Adrenal gland (tissue), 12 donors: Measurements from ENCODE around the gene LAMA5. TPM values are rescaled to one million over a fixed set of nuclear protein-coding genes. Genes with fewer than 3 reads are reported as not detected.
"Not testable (repeated sequence)": the region's sequence is repeated elsewhere in the genome, so short reads cannot be mapped to it uniquely, and the experiment has no call there.

Experiments
- DNase-seq, 7 donors: peaks; one replicate each; pipeline ENCODE4 v3.0.0-alpha.2; 2019 to 2020
- H3K27ac ChIP-seq, 5 donors: fragments of 200-600 bp; sonication (generic) in 4 of 5; 1 replicate in 3 of 5; 2 replicates in 2 of 5; pipeline versions ENCODE4 v1.5.1 to v1.8.0; 2016 to 2020; ENCODE audit warnings: mild to moderate bottlenecking in 1 of 5
- H3K27me3 ChIP-seq: fragments of 200-600 bp; 2 replicates; pipeline ENCODE4 v1.8.0; 2021
- H3K36me3 ChIP-seq, 2 donors: fragments of 200-600 bp; replicated peaks in 1 of 2; 1 replicate in 1 of 2; 2 replicates in 1 of 2; pipeline versions ENCODE4 v1.5.1 to v1.8.0; 2018 to 2022
- H3K4me1 ChIP-seq, 2 donors: fragments of 200-600 bp; replicated peaks in 1 of 2; 1 replicate in 1 of 2; 2 replicates in 1 of 2; pipeline versions ENCODE4 v1.5.1 to v1.8.0; 2018 to 2021
- H3K4me3 ChIP-seq, 4 donors: fragments of 200-600 bp; sonication (generic) in 3 of 4; one replicate each; pipeline ENCODE4 v1.5.1; 2016 to 2018
- H3K9me3 ChIP-seq, 3 donors: fragments of 200-600 bp; sonication (generic) in 1 of 3; replicated peaks in 1 of 3; 1 replicate in 2 of 3; 2 replicates in 1 of 3; pipeline versions ENCODE4 v1.5.1 to v1.8.0; 2016 to 2021
- CTCF ChIP-seq, 6 experiments: fragments of 450-650 bp in 4 of 6; fragments of 200-600 bp in 2 of 6; sonication (generic) in 1 of 6; IDR thresholded peaks; 1 replicate in 5 of 6; 2 replicates in 1 of 6; pipeline versions ENCODE4 v1.5.1 to v1.8.0; 2016 to 2021; ENCODE audit warnings: antibody characterized with exemption in 6 of 6, mild to moderate bottlenecking in 2 of 6, moderate library complexity in 1 of 6
- POLR2A ChIP-seq, 2 donors: fragments of 450-650 bp; IDR thresholded peaks; one replicate each; pipeline ENCODE4 v1.6.1; 2017; ENCODE audit warnings: antibody characterized with exemption in 2 of 2, mild to moderate bottlenecking in 2 of 2, moderate library complexity in 1 of 2
- WGBS, 4 donors: extraction: QIAGEN DNeasy Blood & Tissue Kit in 2 of 4; methylation state at CpG; one replicate each; pipeline versions ENCODE4 v1.1.5 to v1.1.7; 2013 to 2017; 5-methylcytosine and 5-hydroxymethylcytosine counted together
- intact Hi-C, 2 donors: fragments of 100-400 bp; cut with DNase I; formaldehyde crosslinking; loops; one replicate each; pipeline versions ENCODE4 v1.14.1 to v1.15.0; 2022 to 2023
- polyA plus RNA-seq, 3 donors: library from polyadenylated mRNA; stranded (reverse); fragments of 200-250 nt in 2 of 3; fragments of 350-450 nt in 1 of 3; fragmentation: Illumina TruSeq in 1 of 3; extraction: RNeasy Lipid Tissue Mini Kit (QIAGEN cat#74804) in 1 of 3; gene quantifications; one replicate each; pipeline ENCODE4 v1.2.3, GENCODE V29; 2013 to 2014
- total RNA-seq, 9 donors: library from RNA; depleted of rRNA in 4 of 9; stranded (reverse); fragments of >200 nt in 4 of 9; fragments of 120-200 nt in 1 of 9; fragmentation: NEBNext Ultra II Directional in 1 of 9; extraction: Animal tissue kit (Norgen Biotek cat#: 25700) in 1 of 9; gene quantifications; one replicate each; pipeline versions ENCODE4 v1.1.0 to v1.2.4, GENCODE V29; 2013 to 2023
- donor health status: healthy with polysubstance abuse.
- donor health status: Bipolar disorder and iron deficiency.
- donor health status: DM: yes; HTN: yes; CAD: no.
- donor health status: DM: no; HTN: no; CAD: no.
- donor health status: DM: no; HTN: no; CAD: no.
- donor health status: DM: yes; HTN: yes; CAD: no.

LAMA5 gene
- total and polyA plus RNA-seq, 12 donors, result 2.0 to 537 (median 100) TPM

- Histone ChIP-seq H3K9me3 (no peaks in the 10 kb centered on the region), H3K27me3 (no peaks in the 10 kb centered on the region), H3K27ac (no peak overlapping the region), H3K4me1 (peaks cover 18 to 20% of the 10 kb centered on the region in 2 donors), H3K4me3 (no peak overlapping the region), H3K36me3 (no peaks in the 10 kb centered on the region)
- intact Hi-C loops, result loop anchor here in 1 of 2 donors (10.0 kb wide), 1 partner anchor 360 kb away; no protein-coding TSS in a partner anchor
- 58 to 62% (median 60%) methylated on average over 12 to 24 of the region's 24 CpGs for WGBS, 4 donors
- TF ChIP-seq POLR2A (IDR thresholded peaks at IDR 0.05) (no peak), CTCF (IDR thresholded peaks at IDR 0.05) (no peak)
- DNase-seq, result no peak
Measured at GRCh38 chr20:62374331-62375152, 7.4 kb upstream of the LAMA5 start.

GRCh38 chr20:62373631-62374179 is 6.6 kb upstream of the LAMA5 start:
- peaks cover 26 to 29% of the 10 kb centered on the region in 2 donors for H3K4me1 ChIP-seq
- WGBS, 4 donors, result 81 to 84% (median 82%) methylated on average over 23 to 27 of the region's 40 CpGs; no CpG with 5 or more reads in 1 of the 4 donors
- intact Hi-C loops, result loop anchor here in 1 of 2 donors (10.0 kb wide), 1 partner anchor 359 kb away; no protein-coding TSS in a partner anchor

GRCh38 chr20:62372042-62372993 is 5.2 kb upstream of the LAMA5 start:
- Histone ChIP-seq H3K36me3 (no peaks in the 10 kb centered on the region), H3K4me1 (peaks cover 40 to 43% of the 10 kb centered on the region in 2 donors), H3K9me3 (no peaks in the 10 kb centered on the region), H3K4me3 (no peak overlapping the region), H3K27me3 (no peaks in the 10 kb centered on the region), H3K27ac (no peak overlapping the region)
- no peak for DNase-seq
- intact Hi-C loops, result loop anchor here in 1 of 2 donors (10.0 kb wide), 1 partner anchor 358 kb away; no protein-coding TSS in a partner anchor
- TF ChIP-seq CTCF (IDR thresholded peaks at IDR 0.05) (no peak), POLR2A (IDR thresholded peaks at IDR 0.05) (no peak)
- 79 to 88% (median 84%) methylated on average over 20 to 29 of the region's 29 CpGs for WGBS, 4 donors

More at GRCh38 chr20:62373631-62374179, 6.6 kb upstream of the LAMA5 start:
- not testable (repeated sequence) for H3K27ac ChIP-seq, H3K4me3 ChIP-seq, H3K36me3 ChIP-seq, H3K9me3 ChIP-seq, H3K27me3 ChIP-seq, DNase-seq

DNA sequence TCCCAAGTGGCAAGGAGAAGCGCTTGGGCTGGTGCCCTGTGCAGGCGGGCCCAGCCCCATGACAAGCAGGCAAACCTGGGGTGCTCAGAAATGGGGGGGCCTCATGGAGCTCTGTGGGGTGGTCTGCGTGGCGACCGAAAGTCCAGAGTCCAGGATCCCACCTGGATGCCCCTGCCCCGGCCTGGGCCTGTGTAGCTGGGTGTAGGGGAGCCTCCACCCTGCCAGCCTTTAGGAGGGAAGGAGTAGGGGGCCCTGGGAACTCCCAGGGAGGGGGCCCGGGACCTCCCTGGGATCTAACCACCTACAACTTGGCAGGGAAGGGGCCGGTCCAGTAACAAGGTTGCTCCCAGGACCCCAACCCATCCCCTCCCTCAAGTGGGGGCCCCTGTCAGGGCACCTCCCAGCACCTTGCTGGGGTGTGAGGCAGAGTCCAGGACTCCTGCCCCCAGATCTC is 4.5 kb upstream of the LAMA5 start:
- Histone ChIP-seq H3K4me3 (no peak overlapping the region), H3K4me1 (peaks cover 42 to 43% of the 10 kb centered on the region in 2 donors), H3K36me3 (no peaks in the 10 kb centered on the region), H3K27me3 (no peaks in the 10 kb centered on the region), H3K9me3 (no peaks in the 10 kb centered on the region), H3K27ac (no peak overlapping the region)
- WGBS, 4 donors, result 93 to 100% (median 97%) methylated on average over 4 to 8 of the region's 8 CpGs; no CpG with 5 or more reads in 1 of the 4 donors
- DNase-seq, result no peak
- no peak for TF ChIP-seq POLR2A (IDR thresholded peaks at IDR 0.05)
- TF ChIP-seq CTCF (IDR thresholded peaks at IDR 0.05), result no peak
- intact Hi-C loops, result loop anchor here in 1 of 2 donors (10.0 kb wide), 1 partner anchor 357 kb away; no protein-coding TSS in a partner anchor
